HepG2 (cell line): ENCODE data around the gene PXYLP1. TPM values are rescaled to one million over a fixed set of nuclear protein-coding genes. Genes with fewer than 3 reads are reported as not detected.

Source experiments
- GMEB1 ChIP-seq: sonication (generic); formaldehyde crosslinking; IDR thresholded peaks from 2 replicates; pipeline ENCODE4 v1.5.1; 2020; ENCODE audit warnings: missing genetic modification reagents, mild to moderate bottlenecking, borderline replicate concordance
- GRHL1 ChIP-seq: sonication (generic); formaldehyde crosslinking; conservative IDR thresholded peaks from 2 replicates; pipeline ENCODE4 v1.8.0; 2022; ENCODE audit warnings: missing genetic modification reagents
- IKZF4 ChIP-seq: sonication (generic); formaldehyde crosslinking; IDR thresholded peaks from 2 replicates; pipeline ENCODE4 v1.5.1; 2020; ENCODE audit warnings: borderline replicate concordance, mild to moderate bottlenecking, low read depth, missing genetic modification reagents; ENCODE audit errors: not compliant biosample characterization
- KLF6 ChIP-seq: IDR thresholded peaks from 2 replicates; pipeline ENCODE4 v1.8.0; 2016; ENCODE audit warnings: missing biosample characterization, missing genetic modification reagents
- PAXIP1 ChIP-seq: sonication (generic); formaldehyde crosslinking; conservative IDR thresholded peaks from 2 replicates; pipeline ENCODE4 v1.4.0; 2020; ENCODE audit warnings: mild to moderate bottlenecking, missing genetic modification reagents, moderate library complexity
- RAD21 ChIP-seq: fragments of 450-650 bp; formaldehyde crosslinking; IDR thresholded peaks from 2 replicates; pipeline ENCODE4 v1.5.0; 2020; ENCODE audit warnings: mild to moderate bottlenecking
- RFXANK ChIP-seq: IDR thresholded peaks from 2 replicates; pipeline ENCODE4 v1.6.1; 2016
- TFDP1 ChIP-seq: IDR thresholded peaks from 2 replicates; pipeline ENCODE4 v1.6.1; 2016; ENCODE audit warnings: missing compliant biosample characterization, missing genetic modification reagents, borderline replicate concordance
- ZBTB34 ChIP-seq: sonication (generic); formaldehyde crosslinking; IDR thresholded peaks from 2 replicates; pipeline ENCODE4 v1.8.0; 2022; ENCODE audit warnings: mild to moderate bottlenecking, missing genetic modification reagents
- ZNF12 ChIP-seq: sonication (generic); formaldehyde crosslinking; IDR thresholded peaks from 2 replicates; pipeline ENCODE4 v1.5.0; 2020; ENCODE audit warnings: missing genetic modification reagents
- ZNF292 ChIP-seq: sonication (generic); formaldehyde crosslinking; IDR thresholded peaks from 2 replicates; pipeline ENCODE4 v1.8.1; 2022; ENCODE audit warnings: mild to moderate bottlenecking, low read depth, missing genetic modification reagents, borderline replicate concordance
- ZNF331 ChIP-seq: sonication (generic); formaldehyde crosslinking; IDR thresholded peaks from 2 replicates; pipeline ENCODE4 v1.4.0; 2020; ENCODE audit warnings: missing genetic modification reagents
- ZNF639 ChIP-seq: conservative IDR thresholded peaks from 2 replicates; pipeline ENCODE4 v1.6.1; 2018; ENCODE audit warnings: missing genetic modification reagents
- ZNF740 ChIP-seq: sonication (generic); formaldehyde crosslinking; IDR thresholded peaks from 2 replicates; pipeline ENCODE4 v1.4.0; 2020; ENCODE audit warnings: missing genetic modification reagents
- ZNF780A ChIP-seq: sonication (generic); formaldehyde crosslinking; IDR thresholded peaks from 2 replicates; pipeline ENCODE4 v1.8.0; 2022; ENCODE audit warnings: mild to moderate bottlenecking, missing genetic modification reagents, moderate library complexity
- polyA plus RNA-seq, 8 experiments: library from polyadenylated mRNA; depleted of rRNA in 3 of 8; stranded (reverse) in 7 of 8; unstranded in 1 of 8; fragments of >200 nt; fragmentation: Illumina TruSeq in 4 of 8; extraction: Trizol in 4 of 8; gene quantifications; 2 replicates each; pipeline versions ENCODE4 v1.2.1 to v1.2.3, GENCODE V29; 2011 to 2016; ENCODE audit warnings: low read depth in 4 of 8, missing spikeins in 1 of 8, mixed read lengths in 1 of 8; ENCODE audit not compliant: insufficient read depth in 1 of 8
- total RNA-seq, 5 experiments: library from RNA; depleted of rRNA; stranded (reverse); fragments of >200 nt; fragmentation: Illumina TruSeq; extraction: Trizol; gene quantifications; 2 replicates each; pipeline ENCODE4 v1.2.3, GENCODE V29; 2016; ENCODE audit warnings: low read depth in 1 of 5

The PXYLP1 gene
- total and polyA plus RNA-seq, 2 of the 13 experiments (the other 11 are each of a cell fraction or from before 2014, with no cell fraction given), result 4.9 to 8.1 TPM

- TF ChIP-seq GRHL1, result no peak
- TF ChIP-seq RFXANK (CRISPR knock-in tag), result peak; percentile 60; the same call in 1 of the 2 replicates
- peak; percentile 81; the same call in 1 of the 2 replicates for TF ChIP-seq ZNF331 (CRISPR knock-in tag)
- TF ChIP-seq PAXIP1 (CRISPR knock-in tag), result peak; percentile 75; the same call in 1 of the 2 replicates
- peak; percentile 92 for TF ChIP-seq GMEB1 (CRISPR knock-in tag)
- no peak; the same call in 1 of the 2 replicates for TF ChIP-seq ZNF639
- TF ChIP-seq ZNF780A (CRISPR knock-in tag), result no peak; the same call in 1 of the 2 replicates
- TF ChIP-seq ZNF740 (CRISPR knock-in tag), result no peak
- peak; percentile 93 for TF ChIP-seq TFDP1 (CRISPR knock-in tag)
- peak; percentile 93 for TF ChIP-seq RAD21 (CRISPR knock-in tag)
- peak; percentile 45; the same call in 1 of the 2 replicates for TF ChIP-seq KLF6
- TF ChIP-seq IKZF4, result no peak
- TF ChIP-seq ZBTB34 (CRISPR knock-in tag), result no peak
- no peak for TF ChIP-seq ZNF292 (CRISPR knock-in tag)
- TF ChIP-seq ZNF12 (CRISPR knock-in tag), result peak; percentile 19; the same call in 1 of the 2 replicates
These were observed 80.1 kb downstream of the PXYLP1 start (continued) for GRCh38 chr3:141311496-141312353.
